Psoas muscle (tissue), 8 donors: ENCODE measurements around the gene A3GALT2. TPM values are rescaled to one million over a fixed set of nuclear protein-coding genes. Genes with fewer than 3 reads are reported as not detected.

Source experiments
- ATAC-seq, 4 donors: fragments of 200-7000 bp; cut with Tn5 transposase; one replicate each; pipeline ENCODE4 v1.9.1; 2020; ENCODE audit warnings: moderate library complexity in 3 of 4, mild to moderate bottlenecking in 2 of 4
- DNase-seq, 2 donors: peaks; one replicate each; pipeline ENCODE4 v3.0.0-alpha.2; 2020
- H3K27ac ChIP-seq: fragments of 200-600 bp; one replicate; pipeline ENCODE4 v1.8.0; 2022
- H3K27me3 ChIP-seq, 3 donors: fragments of 200-600 bp in 1 of 3; one replicate each; pipeline versions ENCODE4 v1.6.1 to v1.8.0; 2013 to 2022; ENCODE audit warnings: low read length in 2 of 3, mild to moderate bottlenecking in 2 of 3, moderate library complexity in 1 of 3; ENCODE audit not compliant: insufficient read depth in 3 of 3
- H3K36me3 ChIP-seq, 2 donors: fragments of 200-600 bp in 1 of 2; one replicate each; pipeline versions ENCODE4 v1.6.1 to v1.8.0; 2013 to 2022; ENCODE audit warnings: low read depth in 1 of 2, mild to moderate bottlenecking in 1 of 2, moderate library complexity in 1 of 2; ENCODE audit not compliant: insufficient read depth in 1 of 2
- H3K4me1 ChIP-seq: fragments of 200-600 bp; one replicate; pipeline ENCODE4 v1.8.0; 2022
- H3K4me3 ChIP-seq: fragments of 200-600 bp; one replicate; pipeline ENCODE4 v1.8.0; 2022; ENCODE audit warnings: mild to moderate bottlenecking
- H3K9me3 ChIP-seq: fragments of 200-600 bp; one replicate; pipeline ENCODE4 v1.8.0; 2022
- CTCF ChIP-seq: fragments of 200-600 bp; IDR thresholded peaks from one replicate; pipeline ENCODE4 v1.8.0; 2022; ENCODE audit warnings: antibody characterized with exemption
- WGBS, 3 donors: extraction: QIAGEN DNeasy Blood & Tissue Kit; methylation state at CpG; one replicate each; pipeline versions ENCODE4 v1.1.6 to v1.1.7; 2013; 5-methylcytosine and 5-hydroxymethylcytosine counted together
- intact Hi-C, 2 donors: fragments of 100-400 bp; cut with DNase I; formaldehyde crosslinking; loops; one replicate each; pipeline versions ENCODE4 v1.11.0 to v1.14.2; 2022
- polyA plus RNA-seq, 3 donors: library from polyadenylated mRNA; stranded (reverse); fragments of 200-250 nt; gene quantifications; one replicate each; pipeline ENCODE4 v1.2.3, GENCODE V29; 2013
- total RNA-seq, 4 donors: library from RNA; stranded (reverse); fragmentation: NEBNext Ultra II Directional in 2 of 4; extraction: Animal tissue kit (Norgen Biotek cat#: 25700) in 2 of 4; gene quantifications; one replicate each; pipeline versions ENCODE4 v1.2.1 to v1.2.4, GENCODE V29; 2021 to 2023
- donor health status: healthy with polysubstance abuse.
- donor health status: DM: no; HTN: no; CAD: no; lungs with moderate emphysema.
- donor health status: Bipolar disorder and iron deficiency.
- donor health status: healthy.
- donor health status: DM: yes; HTN: yes; CAD: no.
- donor health status: DM: no; HTN: no; CAD: no.
- donor health status: DM: no; HTN: no; CAD: no.
- donor health status: DM: yes; HTN: yes; CAD: no.

Gene A3GALT2
- total and polyA plus RNA-seq, 7 donors, result not detected

GRCh38 chr1:33324677-33325575 is 4.0 kb upstream of the A3GALT2 start:
- peaks cover 27 to 80% of the 10 kb centered on the region in 2 donors for H3K36me3 ChIP-seq
- WGBS, 3 donors, result 75 to 83% (median 82%) methylated on average over 22 of the region's 22 CpGs
- no peak overlapping the region for H3K27ac ChIP-seq

GRCh38 chr1:33323663-33324477 is 3.0 kb upstream of the A3GALT2 start:
- H3K4me1 ChIP-seq, result peaks cover 26% of the 10 kb centered on the region
- no peaks in the 10 kb centered on the region for H3K9me3 ChIP-seq
- no peaks in the 10 kb centered on the region for H3K27me3 ChIP-seq
- H3K27ac ChIP-seq, result no peak overlapping the region
- H3K4me3 ChIP-seq, result no peak overlapping the region
- WGBS, 3 donors, result 71 to 82% (median 72%) methylated on average over 14 of the region's 14 CpGs
- ATAC-seq, result no peak
- no peak for DNase-seq
- intact Hi-C loops, result no loop called here
- TF ChIP-seq CTCF, result no peak
- H3K36me3 ChIP-seq, result peaks cover 22 to 70% of the 10 kb centered on the region in 2 donors

More at GRCh38 chr1:33324677-33325575, 4.0 kb upstream of the A3GALT2 start:
- ATAC-seq (no peak), DNase-seq (no peak)
- no peak for TF ChIP-seq CTCF
- Histone ChIP-seq H3K9me3 (no peaks in the 10 kb centered on the region), H3K4me1 (peaks cover 36% of the 10 kb centered on the region), H3K27me3 (no peaks in the 10 kb centered on the region), H3K4me3 (no peak overlapping the region)
- intact Hi-C loops, result no loop called here

GRCh38 chr1:33322870-33323585 is 2.1 kb upstream of the A3GALT2 start:
- Histone ChIP-seq H3K9me3 (no peaks in the 10 kb centered on the region), H3K4me1 (peaks cover 17% of the 10 kb centered on the region), H3K27ac (peak overlapping the region; percentile 2), H3K4me3 (no peak overlapping the region), H3K36me3 (peaks cover 22 to 62% of the 10 kb centered on the region in 2 donors), H3K27me3 (no peaks in the 10 kb centered on the region)
- DNase-seq (no peak), ATAC-seq (no peak)
- TF ChIP-seq CTCF, result no peak
- intact Hi-C loops, result no loop called here
- 70 to 78% (median 70%) methylated on average over 10 of the region's 10 CpGs for WGBS, 3 donors

- TF ChIP-seq CTCF, result no peak
- DNase-seq (no peak), ATAC-seq (peak in 2 of 4 donors; percentile 5 to 12)
- H3K36me3 ChIP-seq, result peaks cover 22 to 52% of the 10 kb centered on the region in 2 donors
- intact Hi-C loops, result no loop called here
- H3K27me3 ChIP-seq, result no peaks in the 10 kb centered on the region
- no peak overlapping the region for H3K27ac ChIP-seq
- no peak overlapping the region for H3K4me3 ChIP-seq
- no peaks in the 10 kb centered on the region for H3K9me3 ChIP-seq
- H3K4me1 ChIP-seq, result peaks cover 10% of the 10 kb centered on the region
- 73 to 83% (median 74%) methylated on average over 6 of the region's 6 CpGs for WGBS, 3 donors
These were observed 1.2 kb upstream of the A3GALT2 start for GRCh38 chr1:33322109-33322508.
